Fibroblast of mammary gland (primary cell): ENCODE data around the gene ADA.
A peak's percentile ranks its signal among the peaks of the same experiment; 100 is the strongest.
"Not testable (repeated sequence)": the region's sequence is repeated elsewhere in the genome, so short reads cannot be mapped to it uniquely, and the experiment has no call there.

Experiments used
- DNase-seq: peaks from one replicate; pipeline ENCODE4 v3.0.0-alpha.2; 2010; ENCODE audit warnings: low read depth
- H3K4me3 ChIP-seq: 2 replicates; pipeline ENCODE4 v1.5.1; 2011; ENCODE audit warnings: low read depth, mild to moderate bottlenecking, low read length, moderate library complexity; ENCODE audit not compliant: control insufficient read depth
- CTCF ChIP-seq: conservative IDR thresholded peaks from 2 replicates; pipeline ENCODE4 v1.5.1; 2011; ENCODE audit warnings: low read depth, low read length, inconsistent platforms; ENCODE audit not compliant: control insufficient read depth, insufficient read depth

The ADA gene

GRCh38 chr20:44678242-44678641, 26.7 kb upstream of the ADA start:
- no peak for TF ChIP-seq CTCF
- DNase-seq = no peak
- H3K4me3 ChIP-seq = no peak overlapping the region

- DNase-seq, H3K4me3 ChIP-seq: not testable (repeated sequence)
Measured at GRCh38 chr20:44672318-44672902, 20.9 kb upstream of the ADA start.

GRCh38 chr20:44671541-44671940, 20.0 kb upstream of the ADA start:
- not testable (repeated sequence) for DNase-seq, H3K4me3 ChIP-seq

GRCh38 chr20:44670851-44671250, 19.4 kb upstream of the ADA start:
- DNase-seq, H3K4me3 ChIP-seq: not testable (repeated sequence)

GRCh38 chr20:44666066-44666465, 14.6 kb upstream of the ADA start:
- no peak for TF ChIP-seq CTCF
- no peak overlapping the region for H3K4me3 ChIP-seq
- no peak for DNase-seq

GRCh38 chr20:44664131-44664530, 12.6 kb upstream of the ADA start:
- no peak overlapping the region for H3K4me3 ChIP-seq
- no peak for DNase-seq
- TF ChIP-seq CTCF = no peak

GRCh38 chr20:44662261-44662660, 10.8 kb upstream of the ADA start:
- no peak for DNase-seq
- no peak overlapping the region for H3K4me3 ChIP-seq
- no peak for TF ChIP-seq CTCF

- no peak for TF ChIP-seq CTCF
- H3K4me3 ChIP-seq = no peak overlapping the region
- DNase-seq = peak; percentile 8
Measured at GRCh38 chr20:44660581-44660980, 9.1 kb upstream of the ADA start.
